Measurements from ENCODE around the gene KSR2.
"Not testable (repeated sequence)": the region's sequence is repeated elsewhere in the genome, so short reads cannot be mapped to it uniquely, and the experiment has no call there.

KSR2 gene

GRCh38 chr12:117968826-117969659, at the start of gene KSR2:
KSR2 (minus strand) TSS chr12:117968990; CDS start chr12:117968255, 735 bp downstream.
- FAIRE-seq (no peak), DNase-seq (ENCODE audit: low spot score) (no peak)

- DNase-seq (ENCODE audit: low spot score), result no peak
- FAIRE-seq, result no peak
These were observed 49.1 kb upstream of the KSR2 start for GRCh38 chr12:118017926-118018325.

GRCh38 chr12:118016424-118017264, 47.9 kb upstream of the KSR2 start, which contains the start of gene RFC5:
RFC5 (plus strand) TSS chr12:118016703; CDS start chr12:118016828, 125 bp downstream.
- FAIRE-seq (peak; percentile 73), DNase-seq (ENCODE audit: low spot score) (peak; percentile 92)

- no peak for DNase-seq (ENCODE audit: low spot score)
- FAIRE-seq, result no peak
These were observed 47.2 kb upstream of the KSR2 start for GRCh38 chr12:118015944-118016343.

GRCh38 chr12:118015306-118015705, 46.5 kb upstream of the KSR2 start:
- no peak for DNase-seq (ENCODE audit: low spot score)
- no peak for FAIRE-seq

GRCh38 chr12:118013283-118013682, 44.5 kb upstream of the KSR2 start:
- FAIRE-seq, result no peak
- DNase-seq (ENCODE audit: low spot score), result no peak

- FAIRE-seq (no peak), DNase-seq (ENCODE audit: low spot score) (no peak)
These were observed 43.2 kb upstream of the KSR2 start for GRCh38 chr12:118011961-118012360.

- DNase-seq (ENCODE audit: low spot score), result no peak
- FAIRE-seq, result no peak
These were observed 42.6 kb upstream of the KSR2 start for GRCh38 chr12:118011377-118011776.

GRCh38 chr12:118010903-118011302, 42.1 kb upstream of the KSR2 start:
- no peak for DNase-seq (ENCODE audit: low spot score)
- no peak for FAIRE-seq

- not testable (repeated sequence) for DNase-seq (ENCODE audit: low spot score); FAIRE-seq
These were observed 31.0 kb upstream of the KSR2 start for GRCh38 chr12:117999806-118000205.

- FAIRE-seq (no peak), DNase-seq (ENCODE audit: low spot score) (no peak)
These were observed 29.9 kb upstream of the KSR2 start for GRCh38 chr12:117998719-117999118.

GRCh38 chr12:117994551-117995438, 26.0 kb upstream of the KSR2 start:
- DNase-seq (ENCODE audit: low spot score) (no peak), FAIRE-seq (no peak)

GRCh38 chr12:117986705-117987469, 18.1 kb upstream of the KSR2 start:
- DNase-seq (ENCODE audit: low spot score), result peak; percentile 90
- FAIRE-seq, result peak; percentile 96

GRCh38 chr12:117985182-117985581, 16.4 kb upstream of the KSR2 start:
- no peak for FAIRE-seq
- no peak for DNase-seq (ENCODE audit: low spot score)

- FAIRE-seq (no peak), DNase-seq (ENCODE audit: low spot score) (no peak)
These were observed 12.5 kb upstream of the KSR2 start for GRCh38 chr12:117981267-117981666.

- DNase-seq (ENCODE audit: low spot score), result no peak
- FAIRE-seq, result no peak
These were observed 11.8 kb upstream of the KSR2 start for GRCh38 chr12:117980616-117981015.

- no peak for DNase-seq (ENCODE audit: low spot score)
- no peak for FAIRE-seq
These were observed 8.6 kb upstream of the KSR2 start for GRCh38 chr12:117977373-117977772.

- DNase-seq (ENCODE audit: low spot score), result no peak
- FAIRE-seq, result no peak
These were observed 6.2 kb upstream of the KSR2 start for GRCh38 chr12:117975006-117975405.

- FAIRE-seq (no peak), DNase-seq (ENCODE audit: low spot score) (no peak)
These were observed 3.5 kb upstream of the KSR2 start for GRCh38 chr12:117972301-117972700.

GRCh38 chr12:117970334-117970733, 1.5 kb upstream of the KSR2 start:
- FAIRE-seq (no peak), DNase-seq (ENCODE audit: low spot score) (no peak)
